ENCODE results near the gene PTPN20. TPM values are rescaled to one million over a fixed set of nuclear protein-coding genes. Genes with fewer than 3 reads are reported as not detected.

Gene PTPN20
- 0.33 and 0.73 TPM in 2 replicates for total RNA-seq

GRCh38 chr10:46911144-46911876, at the start of gene PTPN20:
TSS of gene PTPN20 (plus strand) at chr10:46911428. CDS start at chr10:46932500, 21,072 bp downstream.

